ENCODE measurements around the gene OR1L1.

Gene OR1L1, protein sequence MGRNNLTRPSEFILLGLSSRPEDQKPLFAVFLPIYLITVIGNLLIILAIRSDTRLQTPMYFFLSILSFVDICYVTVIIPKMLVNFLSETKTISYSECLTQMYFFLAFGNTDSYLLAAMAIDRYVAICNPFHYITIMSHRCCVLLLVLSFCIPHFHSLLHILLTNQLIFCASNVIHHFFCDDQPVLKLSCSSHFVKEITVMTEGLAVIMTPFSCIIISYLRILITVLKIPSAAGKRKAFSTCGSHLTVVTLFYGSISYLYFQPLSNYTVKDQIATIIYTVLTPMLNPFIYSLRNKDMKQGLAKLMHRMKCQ

DNA sequence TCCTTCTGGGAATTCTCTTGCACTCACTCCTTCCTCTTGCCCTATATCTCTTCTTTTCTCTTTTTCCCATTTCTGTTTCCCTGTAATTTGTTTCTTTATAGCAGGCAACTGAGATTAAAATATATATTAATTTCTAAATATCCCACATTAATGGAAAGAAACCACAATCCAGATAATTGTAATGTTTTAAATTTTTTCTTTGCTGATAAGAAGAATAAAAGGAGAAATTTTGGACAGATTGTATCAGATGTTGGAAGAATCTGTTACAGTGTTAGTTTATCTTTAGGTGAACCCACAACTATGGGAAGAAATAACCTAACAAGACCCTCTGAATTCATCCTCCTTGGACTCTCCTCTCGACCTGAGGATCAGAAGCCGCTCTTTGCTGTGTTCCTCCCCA lies at the start of gene OR1L1:
OR1L1 (plus strand) TSS at position 301 of the 400 bp plus-strand sequence; CDS start at position 301, 0 bp downstream.
- no peak for DNase-seq

DNA sequence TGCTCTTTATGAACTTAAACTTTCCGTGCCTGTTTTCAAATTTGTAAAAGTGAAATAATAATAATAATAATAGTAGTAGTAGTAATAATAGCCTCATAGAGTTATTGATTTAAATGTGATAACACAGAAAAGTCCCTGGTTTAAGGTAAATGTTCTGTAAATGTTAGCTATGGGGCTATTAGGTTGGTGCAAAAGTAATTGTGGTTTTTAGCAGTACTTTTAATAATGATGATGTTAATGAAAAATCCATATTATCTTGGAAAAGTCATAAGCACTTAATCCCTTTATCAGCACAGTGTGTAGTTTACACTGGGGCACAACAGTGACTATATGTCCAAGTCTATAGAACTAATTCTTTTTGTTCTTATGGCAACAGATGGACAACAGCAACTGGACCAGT lies 47.2 kb upstream of the OR1L1 start, which contains the start of gene OR1Q1:
OR1Q1 (plus strand) TSS at position 377 of the 400 bp plus-strand sequence; CDS start at position 377, 0 bp downstream.
- no peak for DNase-seq

DNA sequence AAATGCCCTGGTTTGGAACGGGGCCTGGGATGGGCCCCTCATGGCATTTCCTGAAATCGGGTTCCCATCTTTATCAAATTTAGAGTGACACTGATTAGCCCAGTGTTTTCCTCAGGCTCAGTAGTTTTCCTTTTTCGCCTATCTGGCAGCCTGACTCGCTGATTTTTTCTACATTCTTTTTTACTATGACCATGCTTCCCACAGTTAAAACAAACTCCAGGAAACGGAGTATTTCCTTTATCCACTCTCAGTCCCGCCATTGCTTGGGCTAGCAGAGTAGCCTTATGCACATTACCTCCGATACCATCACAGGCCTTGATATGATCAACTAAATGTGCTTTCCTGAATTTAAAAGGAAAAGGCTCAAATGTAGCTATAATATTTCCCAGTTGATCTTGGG lies 41.5 kb upstream of the OR1L1 start:
- DNase-seq: no peak

DNA sequence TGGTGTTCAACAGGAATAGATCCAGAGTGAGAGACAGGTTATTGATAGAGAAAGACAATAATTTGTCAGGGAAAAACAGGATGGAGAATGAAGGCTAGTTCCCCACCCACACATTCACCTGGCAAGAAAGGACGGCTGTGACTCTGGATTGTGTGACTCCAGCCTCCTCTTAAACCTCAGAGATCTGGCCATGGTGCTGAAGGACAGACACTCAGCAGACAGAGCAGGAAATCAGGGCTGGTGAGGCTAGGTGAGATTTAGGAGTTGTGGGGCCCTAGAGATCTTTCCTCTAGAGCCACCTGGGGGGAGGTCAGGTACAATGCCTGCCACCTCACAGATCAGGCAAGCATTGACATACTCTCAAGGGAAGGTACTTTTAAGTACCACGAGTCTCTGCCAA lies 19.3 kb upstream of the OR1L1 start:
- DNase-seq: no peak

DNA sequence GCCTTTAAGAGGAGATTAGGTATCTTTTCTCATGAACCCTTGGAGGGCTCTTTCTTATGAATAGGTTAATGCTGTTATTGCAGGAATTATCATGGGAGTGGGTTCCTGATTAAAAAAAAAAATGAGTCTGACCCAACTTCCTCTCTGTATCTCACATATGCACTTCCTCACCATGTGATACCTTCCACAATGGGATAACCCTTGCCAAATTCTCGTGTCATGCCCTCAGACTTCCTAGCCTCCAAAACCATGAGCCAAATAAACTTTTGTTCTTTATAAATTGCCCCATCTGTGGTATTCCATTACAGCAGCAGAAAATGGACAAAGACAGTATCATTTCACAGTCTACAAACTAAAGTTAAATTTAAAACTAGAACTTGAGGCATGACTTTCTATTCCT lies 5.1 kb upstream of the OR1L1 start:
- no peak for DNase-seq

DNA sequence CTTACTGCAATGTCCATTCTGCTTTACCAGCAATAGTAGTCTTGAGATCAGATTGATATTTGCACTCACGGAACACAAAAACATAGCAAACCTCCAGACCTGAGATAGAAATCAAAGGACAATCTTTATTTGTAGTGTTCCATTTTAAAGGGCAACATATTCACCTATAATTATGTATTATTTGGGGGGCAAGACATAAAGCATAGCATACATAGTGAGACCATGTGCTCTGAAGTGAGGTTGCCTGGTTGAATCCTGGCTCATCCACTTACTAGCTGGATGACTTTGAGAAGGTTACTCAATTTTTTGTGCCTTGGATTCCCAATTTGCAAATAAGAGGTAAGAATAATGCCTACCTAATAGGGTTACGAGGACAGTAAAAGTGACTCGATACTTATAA lies 4.0 kb upstream of the OR1L1 start, which contains the start of gene OR1B1:
OR1B1 (minus strand) TSS at position 101 of the 400 bp plus-strand sequence.
- no peak for DNase-seq

DNA sequence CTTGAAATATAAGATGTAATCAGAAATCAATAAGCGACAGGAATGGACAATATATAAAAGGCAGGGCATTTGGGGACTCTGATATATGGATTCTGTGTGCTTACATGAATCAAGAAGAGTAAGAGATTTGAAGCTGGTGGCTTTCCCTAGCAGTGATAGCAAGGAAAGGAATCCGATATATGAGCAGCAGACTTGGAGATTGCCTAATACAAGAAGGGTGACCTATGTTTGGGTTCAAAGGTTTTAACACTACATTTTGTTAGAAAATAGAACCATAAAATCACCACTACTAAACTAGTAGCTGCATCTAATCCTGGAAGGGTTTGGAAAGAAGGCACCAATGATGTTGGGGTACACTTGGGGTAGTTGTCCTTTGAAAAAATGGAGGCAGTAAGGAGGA lies 11.0 kb downstream of the OR1L1 start:
- no peak for DNase-seq

DNA sequence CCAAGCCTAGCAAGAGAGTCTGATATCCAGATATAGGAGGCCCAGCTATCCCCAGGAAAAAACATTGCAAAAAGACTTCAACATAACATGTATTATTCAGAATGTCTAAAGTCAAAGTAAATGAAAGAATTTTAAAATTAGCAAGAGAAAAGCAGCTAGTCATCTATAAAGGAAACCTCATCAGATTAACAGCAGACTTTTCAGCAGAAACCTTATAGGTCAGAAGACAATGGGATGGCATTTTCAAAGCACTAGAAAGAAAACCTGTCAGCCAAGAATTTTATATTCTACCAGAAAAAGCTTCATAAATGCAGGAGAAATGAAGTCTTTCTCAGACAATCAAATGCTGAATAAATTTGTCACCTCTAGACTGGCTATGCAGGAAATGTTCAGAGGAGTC lies 23.3 kb downstream of the OR1L1 start:
- no peak for DNase-seq

DNA sequence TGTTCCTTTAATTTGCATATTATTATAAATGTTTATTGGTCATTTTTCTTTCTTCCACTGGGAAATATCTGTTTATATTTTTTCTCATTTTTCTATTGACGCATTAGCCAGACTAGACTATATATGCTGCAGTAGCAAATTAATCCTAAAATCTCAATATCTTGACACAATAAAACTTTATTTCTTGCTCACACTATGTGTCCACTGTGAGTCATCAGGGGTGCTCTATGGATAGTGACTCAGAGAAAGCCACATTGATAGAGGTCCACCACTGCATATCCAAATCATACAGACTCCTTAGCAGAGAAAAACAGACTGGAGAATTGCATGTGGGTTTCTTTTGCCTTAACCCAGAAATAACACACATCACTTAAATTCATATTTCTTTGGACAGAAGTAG lies 34.2 kb downstream of the OR1L1 start:
- DNase-seq: no peak

All from NCI-H1092 treated with DMSO at 0.1 percent for 48 hours (cell line).